Astrocyte (in vitro differentiated cells and primary cell): ENCODE measurements around the gene KANSL1L. TPM values are rescaled to one million over a fixed set of nuclear protein-coding genes. Genes with fewer than 3 reads are reported as not detected.

Source experiments
- DNase-seq: peaks from one replicate; pipeline ENCODE4 v3.0.0-alpha.2; 2010; ENCODE audit warnings: low read depth
- FAIRE-seq: peaks from 2 replicates; lab custom pipeline; 2011; peaks lifted over from hg19 to GRCh38; lab: Jason Lieb, UNC
- H2AFZ ChIP-seq: 2 replicates; pipeline ENCODE4 v1.6.0; 2012; ENCODE audit warnings: low read depth, low read length, inconsistent platforms
- H3K27ac ChIP-seq: 2 replicates; pipeline ENCODE4 v1.5.1; 2011; ENCODE audit warnings: low read depth, low read length, inconsistent platforms
- H3K27me3 ChIP-seq: 2 replicates; pipeline ENCODE4 v1.6.0; 2011; ENCODE audit warnings: low read length, inconsistent platforms; ENCODE audit not compliant: insufficient read depth
- H3K36me3 ChIP-seq: 2 replicates; pipeline ENCODE4 v1.5.1; 2011; ENCODE audit warnings: low read length, inconsistent platforms; ENCODE audit not compliant: insufficient read depth
- H3K4me1 ChIP-seq: 2 replicates; pipeline ENCODE4 v1.5.1; 2011; ENCODE audit warnings: low read length, inconsistent platforms; ENCODE audit not compliant: insufficient read depth
- H3K4me2 ChIP-seq: 2 replicates; pipeline ENCODE4 v1.6.0; 2012; ENCODE audit warnings: low read length, inconsistent platforms
- H3K4me3 ChIP-seq: 2 replicates; pipeline ENCODE4 v1.5.1; 2011; ENCODE audit warnings: low read depth, mild to moderate bottlenecking, low read length, inconsistent platforms; ENCODE audit not compliant: insufficient read depth
- H3K79me2 ChIP-seq: 2 replicates; pipeline ENCODE4 v1.6.0; 2012; ENCODE audit warnings: mild to moderate bottlenecking, low read length, inconsistent platforms; ENCODE audit not compliant: insufficient read depth
- H3K9ac ChIP-seq: 2 replicates; pipeline ENCODE4 v1.6.0; 2012; ENCODE audit warnings: mild to moderate bottlenecking, low read length, inconsistent platforms
- H3K9me3 ChIP-seq: 2 replicates; pipeline ENCODE4 v1.5.1; 2012; ENCODE audit warnings: low read depth, mild to moderate bottlenecking, low read length, inconsistent platforms; ENCODE audit not compliant: insufficient read depth
- H4K20me1 ChIP-seq: 2 replicates; pipeline ENCODE4 v1.6.0; 2012; ENCODE audit warnings: low read length, inconsistent platforms; ENCODE audit not compliant: insufficient read depth
- H3K27ac Mint-ChIP-seq: one replicate; pipeline ENCODE4 v1.8.0; 2021; ENCODE audit warnings: mild to moderate bottlenecking, mixed read lengths; ENCODE audit not compliant: unreplicated experiment
- H3K27me3 Mint-ChIP-seq: one replicate; pipeline ENCODE4 v1.8.0; 2021; ENCODE audit warnings: low read depth, mixed read lengths; ENCODE audit not compliant: unreplicated experiment
- H3K36me3 Mint-ChIP-seq: one replicate; pipeline ENCODE4 v1.8.0; 2021; ENCODE audit warnings: low read depth, mixed read lengths; ENCODE audit not compliant: unreplicated experiment
- H3K4me1 Mint-ChIP-seq: one replicate; pipeline ENCODE4 v1.8.0; 2021; ENCODE audit warnings: low read depth, mixed read lengths; ENCODE audit not compliant: unreplicated experiment
- H3K4me3 Mint-ChIP-seq: one replicate; pipeline ENCODE4 v1.8.0; 2021; ENCODE audit warnings: mild to moderate bottlenecking, moderate library complexity, mixed read lengths; ENCODE audit not compliant: unreplicated experiment
- H3K9me3 Mint-ChIP-seq: one replicate; pipeline ENCODE4 v1.8.0; 2021; ENCODE audit warnings: mild to moderate bottlenecking, mixed read lengths; ENCODE audit not compliant: unreplicated experiment
- CTCF ChIP-seq: IDR thresholded peaks from 2 replicates; pipeline ENCODE4 v1.5.1; 2011; ENCODE audit warnings: low read depth, mild to moderate bottlenecking, inconsistent platforms, low read length, moderate library complexity; ENCODE audit not compliant: insufficient read depth
- EZH2 ChIP-seq: IDR thresholded peaks from 2 replicates; pipeline ENCODE4 v1.6.1; 2012; ENCODE audit warnings: mild to moderate bottlenecking, low read length, inconsistent platforms; ENCODE audit not compliant: insufficient read depth
- total RNA-seq: library from RNA; stranded (reverse); gene quantifications from 2 replicates; pipeline ENCODE4 v1.2.1, GENCODE V29; 2021

KANSL1L gene
- total RNA-seq, 1 donor from 2014 or later: 7.5 TPM

DNA sequence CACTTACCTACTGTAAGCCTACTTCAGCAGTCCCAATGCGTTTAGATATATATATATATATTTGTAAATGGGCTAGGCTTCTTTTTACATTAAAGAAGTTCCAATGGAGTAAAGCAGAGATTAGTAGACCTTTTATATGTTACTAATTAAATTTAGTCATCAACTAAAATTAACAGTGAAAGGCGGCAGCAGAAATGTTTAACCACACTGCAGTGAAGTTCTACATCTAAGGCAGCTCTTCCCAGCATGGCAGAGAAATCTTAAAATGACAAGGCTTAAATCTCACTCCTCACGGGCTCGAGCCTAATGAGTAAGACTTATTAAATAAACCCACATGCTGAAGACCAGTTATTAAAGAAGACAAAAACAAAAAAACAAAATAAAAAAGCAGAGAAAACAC, 19.1 kb upstream of the KANSL1L start:
- no peaks in the 10 kb centered on the region for H4K20me1 ChIP-seq
- H3K4me2 ChIP-seq: no peak overlapping the region
- H3K27ac Mint-ChIP-seq: no peak overlapping the region
- H3K36me3 Mint-ChIP-seq: no peaks in the 10 kb centered on the region
- TF ChIP-seq EZH2 (no peak), CTCF (no peak)
- no peaks in the 10 kb centered on the region for H3K27me3 Mint-ChIP-seq
- peaks cover 3% of the 10 kb centered on the region for H3K9me3 Mint-ChIP-seq
- no peaks in the 10 kb centered on the region for H3K79me2 ChIP-seq
- H3K27ac ChIP-seq: no peak overlapping the region
- no peak overlapping the region for H2AFZ ChIP-seq
- no peak overlapping the region for H3K9ac ChIP-seq
- H3K4me1 Mint-ChIP-seq: no peaks in the 10 kb centered on the region
- FAIRE-seq (no peak), DNase-seq (no peak)
- no peak overlapping the region for H3K4me3 ChIP-seq
- no peaks in the 10 kb centered on the region for H3K36me3 ChIP-seq
- H3K27me3 ChIP-seq: no peaks in the 10 kb centered on the region
- no peak overlapping the region for H3K4me3 Mint-ChIP-seq
- no peaks in the 10 kb centered on the region for H3K4me1 ChIP-seq
- H3K9me3 ChIP-seq: no peaks in the 10 kb centered on the region

DNA sequence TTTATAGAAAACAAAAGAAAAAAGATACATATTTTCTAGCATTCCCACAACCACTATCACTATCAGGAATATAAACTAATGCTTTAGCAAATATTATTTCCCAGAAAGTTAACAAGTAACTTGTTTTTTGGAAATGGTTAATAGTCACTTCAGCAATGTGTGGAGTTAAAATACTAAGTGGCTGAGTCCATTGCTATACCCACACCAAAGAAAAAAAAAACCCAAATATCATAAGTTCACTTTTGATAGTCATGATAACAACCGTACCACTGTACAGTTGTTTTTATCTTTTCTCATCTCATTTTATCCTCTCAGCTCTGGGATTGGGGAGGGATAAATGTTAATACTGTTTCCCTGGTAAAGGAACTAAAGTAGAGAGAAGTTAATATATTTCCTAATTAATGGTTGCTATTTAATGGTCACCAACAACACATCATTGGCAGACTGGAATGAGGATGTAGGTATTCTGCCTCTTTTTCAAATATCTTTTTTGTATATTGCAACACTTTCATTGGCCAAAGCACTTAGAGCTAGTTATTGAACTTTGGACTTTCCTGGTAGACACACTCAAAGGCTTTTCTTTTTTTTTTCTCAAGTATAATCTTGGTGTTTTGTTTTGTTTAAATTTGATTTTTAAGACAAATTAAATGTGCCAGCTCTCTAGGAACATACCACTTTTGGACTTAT, 18.4 kb upstream of the KANSL1L start:
- Histone ChIP-seq H3K4me1 (no peaks in the 10 kb centered on the region), H3K36me3 (no peaks in the 10 kb centered on the region), H3K4me2 (no peak overlapping the region), H3K9ac (no peak overlapping the region), H3K27ac (no peak overlapping the region), H3K9me3 (no peaks in the 10 kb centered on the region), H3K27me3 (no peaks in the 10 kb centered on the region), H4K20me1 (no peaks in the 10 kb centered on the region), H3K4me3 (no peak overlapping the region), H2AFZ (no peak overlapping the region), H3K79me2 (no peaks in the 10 kb centered on the region)
- Mint-ChIP-seq H3K4me3 (no peak overlapping the region), H3K27ac (no peak overlapping the region), H3K27me3 (no peaks in the 10 kb centered on the region), H3K4me1 (no peaks in the 10 kb centered on the region), H3K36me3 (no peaks in the 10 kb centered on the region), H3K9me3 (peaks cover 8% of the 10 kb centered on the region)
- FAIRE-seq: no peak
- TF ChIP-seq EZH2 (no peak), CTCF (no peak)
- no peak for DNase-seq

- H3K4me3 Mint-ChIP-seq: no peak overlapping the region
- FAIRE-seq (no peak), DNase-seq (no peak)
- H3K36me3 Mint-ChIP-seq: peaks cover 3% of the 10 kb centered on the region
- H3K4me1 ChIP-seq: no peaks in the 10 kb centered on the region
- H3K9me3 ChIP-seq: no peaks in the 10 kb centered on the region
- H3K4me1 Mint-ChIP-seq: no peaks in the 10 kb centered on the region
- H2AFZ ChIP-seq: no peak overlapping the region
- no peak overlapping the region for H3K27ac Mint-ChIP-seq
- no peaks in the 10 kb centered on the region for H3K79me2 ChIP-seq
- no peak overlapping the region for H3K27ac ChIP-seq
- H3K27me3 Mint-ChIP-seq: no peaks in the 10 kb centered on the region
- H3K4me2 ChIP-seq: no peak overlapping the region
- H4K20me1 ChIP-seq: no peaks in the 10 kb centered on the region
- H3K4me3 ChIP-seq: no peak overlapping the region
- TF ChIP-seq EZH2: no peak
- no peak for TF ChIP-seq CTCF
- peaks cover 16% of the 10 kb centered on the region for H3K9me3 Mint-ChIP-seq
- no peaks in the 10 kb centered on the region for H3K36me3 ChIP-seq
- no peak overlapping the region for H3K9ac ChIP-seq
- no peaks in the 10 kb centered on the region for H3K27me3 ChIP-seq
Measured at GRCh38 chr2:210188755-210189154, 17.5 kb upstream of the KANSL1L start.
